ENCODE measurements around the gene SMIM38. TPM values are rescaled to one million over a fixed set of nuclear protein-coding genes. Genes with fewer than 3 reads are reported as not detected.

Gene SMIM38
- total RNA-seq, 1 experiment from 2014 or later: 0.54 TPM

- ATAC-seq: no peak
- no peak for TF ChIP-seq POLR2A (IDR thresholded peaks at IDR 0.05; ENCODE audit: borderline replicate concordance, extremely low read depth, insufficient read depth, insufficient read length)
- no peak for TF ChIP-seq EZH2phosphoT487 (IDR thresholded peaks at IDR 0.05; ENCODE audit: borderline replicate concordance)
- TF ChIP-seq ELF1 (IDR thresholded peaks at IDR 0.05; ENCODE audit: borderline replicate concordance, low read depth): no peak
- TF ChIP-seq FOSL1 (IDR thresholded peaks at IDR 0.05; ENCODE audit: low read depth): no peak
- TF ChIP-seq ATF3 (IDR thresholded peaks at IDR 0.05): no peak
- no peak for TF ChIP-seq REST (IDR thresholded peaks at IDR 0.05; ENCODE audit: low read depth)
- TF ChIP-seq CBX3 (IDR thresholded peaks at IDR 0.05; ENCODE audit: low read depth): no peak
- no peak for TF ChIP-seq ZBTB33 (IDR thresholded peaks at IDR 0.05; ENCODE audit: extremely low read depth, insufficient replicate concordance, low read length)
- no peak for TF ChIP-seq POLR2AphosphoS5 (IDR thresholded peaks at IDR 0.05; ENCODE audit: low read depth, low read length)
- no peak for TF ChIP-seq ZNF274 (IDR thresholded peaks at IDR 0.05; ENCODE audit: low read depth, low read length)
- no peak for TF ChIP-seq TCF7L2 (IDR thresholded peaks at IDR 0.05; ENCODE audit: borderline replicate concordance, extremely low read depth, insufficient read depth, insufficient read length)
- TF ChIP-seq CTCF (IDR thresholded peaks at IDR 0.05 in 2 of 3, conservative IDR thresholded peaks at IDR 0.05 in 1 of 3; ENCODE audit: borderline replicate concordance in 1 of 3, insufficient read depth in 1 of 3, low read depth in 2 of 3, low read length in 2 of 3): no peak
- TF ChIP-seq JUND (IDR thresholded peaks at IDR 0.05): no peak
- no peak for TF ChIP-seq EZH2 (IDR thresholded peaks at IDR 0.05)
- no peak for TF ChIP-seq SP1 (IDR thresholded peaks at IDR 0.05; ENCODE audit: low read depth)
- no peak for TF ChIP-seq SRF (IDR thresholded peaks at IDR 0.05; ENCODE audit: low read depth)
- no peak for TF ChIP-seq MAX (IDR thresholded peaks at IDR 0.05)
- no peaks in the 10 kb centered on the region for H3K9me3 ChIP-seq (ENCODE audit: control insufficient read depth in 1 of 2, insufficient read depth in 1 of 2, low read depth in 1 of 2, low read length in 2 of 2)
- no peaks in the 10 kb centered on the region for H3K79me2 ChIP-seq (ENCODE audit: insufficient read depth, low read length)
- no peak overlapping the region for H3K4me3 ChIP-seq (replicated peaks in 1 of 2; ENCODE audit: low read depth in 1 of 2, low read length in 2 of 2)
- POLR2A ChIA-PET: no interaction called here
- H3K4me1 ChIP-seq (ENCODE audit: control insufficient read depth in 1 of 2, insufficient read depth in 2 of 2, low read length in 2 of 2): no peaks in the 10 kb centered on the region
- BruUV-seq (replicated peaks): no TSS peak
- H2AFZ ChIP-seq (ENCODE audit: low read depth, low read length, poor library complexity, severe bottlenecking): no peak overlapping the region
- intact Hi-C loops (cut with micrococcal nuclease): no loop called here
- H3K27ac ChIP-seq (ENCODE audit: low read depth, low read length): no peak overlapping the region
- no peak overlapping the region for H3K9ac ChIP-seq (ENCODE audit: low read length)
- H3K9me2 ChIP-seq (ENCODE audit: insufficient read depth): no peaks in the 10 kb centered on the region
- CTCF ChIA-PET: interaction anchor here (1.0 kb wide), 1 partner anchor 23 kb away, joined by 3 read pairs; no protein-coding TSS in a partner anchor
- RAD21 ChIA-PET (ENCODE audit: low non-redundant PET in 1 of 2, low total read pairs in 2 of 2, uncharacterized antibody in 2 of 2, unreplicated experiment in 2 of 2): no interaction called here
- no peaks in the 10 kb centered on the region for H4K20me1 ChIP-seq (ENCODE audit: insufficient read depth)
- no peaks in the 10 kb centered on the region for H3K27me3 ChIP-seq (ENCODE audit: insufficient read depth, low read length)
- H3K36me3 ChIP-seq (ENCODE audit: control insufficient read depth in 1 of 2, insufficient read depth in 2 of 2, low read length in 2 of 2): no peaks in the 10 kb centered on the region
- DNase-seq (ENCODE audit: low read depth, low spot score): no peak
- no peak overlapping the region for H3K4me2 ChIP-seq (ENCODE audit: low read length)
These were observed 815 bp upstream of the SMIM38 start for GRCh38 chr11:69154938-69155301.
